GM18868 (cell line): ENCODE results near the gene TRMT112.

Source experiments
- ATAC-seq: cut with Tn5 transposase; IDR thresholded peaks from one replicate; pipeline ENCODE4 v1.9.1; 2021; ENCODE audit warnings: mild to moderate bottlenecking, moderate library complexity; ENCODE audit not compliant: unreplicated experiment

TRMT112 gene

GRCh38 chr11:64317325-64317960 lies at the start of gene TRMT112:
TRMT112 (minus strand) TSS chr11:64317559; CDS start chr11:64317526, 33 bp downstream.
- peak; percentile 67 for ATAC-seq

DNA sequence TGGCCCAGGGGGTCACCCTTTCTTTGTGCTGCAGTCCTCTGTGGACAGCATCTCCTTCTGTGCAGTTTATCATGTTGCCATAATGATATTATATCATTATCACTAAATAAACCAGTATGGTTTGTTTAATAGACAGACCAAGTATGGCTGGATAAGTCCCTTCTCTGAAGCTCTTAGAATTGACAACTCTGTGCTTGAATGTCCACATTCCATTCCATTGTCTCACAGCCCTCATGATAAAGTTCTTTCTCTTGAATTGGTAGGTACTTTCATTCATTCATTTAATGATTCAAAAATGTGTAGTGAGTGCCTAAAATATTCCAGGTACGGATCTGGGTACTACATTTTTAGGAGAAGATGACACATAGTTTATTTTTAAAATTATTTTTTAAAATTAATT lies 49.4 kb upstream of the TRMT112 start:
- ATAC-seq: no peak

- no peak for ATAC-seq
Measured at GRCh38 chr11:64364911-64365310, 47.6 kb upstream of the TRMT112 start.

DNA sequence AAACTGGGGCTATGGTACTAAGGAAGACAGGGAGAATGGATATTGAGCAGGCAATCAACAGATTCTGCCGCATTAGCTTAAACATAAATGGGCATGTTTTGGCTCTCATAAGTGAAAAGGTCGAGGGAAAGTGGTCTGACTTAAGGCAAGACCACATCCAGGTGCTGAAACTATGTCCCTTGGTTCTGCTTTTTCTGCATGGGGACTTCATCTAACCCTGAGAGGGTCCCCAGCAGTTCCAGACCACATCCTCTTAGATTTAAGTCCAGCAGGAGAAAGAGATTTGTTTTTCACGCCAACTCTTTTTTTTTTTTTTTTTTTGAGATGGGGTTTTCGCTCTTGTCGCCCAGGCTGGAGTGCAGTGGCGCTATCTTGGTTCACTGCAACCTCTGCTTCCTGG lies 47.1 kb upstream of the TRMT112 start:
- ATAC-seq: no peak

- ATAC-seq: no peak
Measured at GRCh38 chr11:64362339-64362738, 45.0 kb upstream of the TRMT112 start.

DNA sequence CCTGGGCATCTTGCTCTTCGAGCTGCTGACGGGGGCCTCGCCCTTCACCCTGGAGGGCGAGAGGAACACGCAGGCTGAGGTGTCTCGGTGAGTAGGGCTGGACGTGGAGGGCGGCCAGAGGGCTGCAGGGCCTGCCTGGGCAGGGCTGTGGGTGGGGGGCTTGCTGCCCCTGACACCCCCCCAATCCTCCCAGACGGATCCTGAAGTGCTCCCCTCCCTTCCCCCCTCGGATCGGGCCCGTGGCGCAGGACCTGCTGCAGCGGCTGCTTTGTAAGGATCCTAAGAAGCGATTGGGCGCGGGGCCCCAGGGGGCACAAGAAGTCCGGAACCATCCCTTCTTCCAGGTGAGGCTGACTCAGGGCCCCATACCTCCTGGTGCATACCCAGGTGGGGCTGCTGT lies 44.3 kb upstream of the TRMT112 start:
- no peak for ATAC-seq

DNA sequence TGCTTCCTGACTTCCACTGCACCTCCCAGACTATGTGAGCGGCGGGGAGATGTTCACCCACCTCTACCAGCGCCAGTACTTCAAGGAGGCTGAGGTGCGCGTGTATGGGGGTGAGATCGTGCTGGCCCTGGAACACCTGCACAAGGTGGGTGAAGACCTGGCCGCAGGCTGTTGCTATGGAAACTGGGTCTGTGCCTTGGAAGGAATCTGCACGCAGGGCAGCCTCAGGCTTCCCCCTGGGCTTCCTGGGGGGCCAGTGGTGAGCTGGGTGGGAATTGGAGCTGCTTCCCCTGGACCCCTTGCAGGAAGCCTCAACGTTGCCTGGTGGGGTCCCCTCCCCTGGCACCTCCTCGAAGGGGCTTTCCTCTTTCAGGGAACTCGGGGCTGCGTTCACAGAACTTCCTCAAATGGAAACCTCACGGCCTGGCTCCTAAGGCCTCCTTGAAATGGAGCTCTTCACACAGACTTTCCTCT lies 43.1 kb upstream of the TRMT112 start:
- ATAC-seq: no peak

DNA sequence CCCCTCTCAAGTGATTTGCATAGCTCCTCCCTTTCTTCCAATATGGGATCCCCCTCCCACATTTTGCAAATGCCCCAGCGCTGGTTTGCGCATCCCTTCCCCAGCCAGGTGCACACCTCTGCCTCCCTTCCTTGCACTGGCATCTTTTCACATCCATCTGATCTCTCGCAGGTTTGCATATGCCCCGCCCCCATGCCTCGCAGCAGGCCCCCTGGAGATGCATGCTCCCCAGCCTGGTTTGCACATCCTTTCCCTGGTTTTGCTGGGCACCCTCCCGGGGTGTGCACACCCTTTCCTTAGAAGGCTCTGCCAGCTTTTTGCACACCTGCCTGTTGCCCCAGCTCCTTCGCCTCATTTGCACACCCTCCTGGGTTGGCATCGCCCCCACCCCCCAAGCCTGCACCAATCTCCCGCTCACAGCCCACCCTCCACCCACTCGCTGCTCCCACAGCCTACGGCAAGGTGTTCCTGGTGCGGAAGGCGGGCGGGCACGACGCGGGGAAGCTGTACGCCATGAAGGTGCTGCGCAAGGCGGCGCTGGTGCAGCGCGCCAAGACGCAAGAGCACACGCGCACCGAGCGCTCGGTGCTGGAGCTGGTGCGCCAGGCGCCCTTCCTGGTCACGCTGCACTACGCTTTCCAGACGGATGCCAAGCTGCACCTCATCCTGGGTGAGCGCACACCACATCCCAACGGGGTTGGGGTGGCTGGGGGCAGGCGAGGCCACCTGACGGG lies 42.5 kb upstream of the TRMT112 start:
- ATAC-seq: no peak

DNA sequence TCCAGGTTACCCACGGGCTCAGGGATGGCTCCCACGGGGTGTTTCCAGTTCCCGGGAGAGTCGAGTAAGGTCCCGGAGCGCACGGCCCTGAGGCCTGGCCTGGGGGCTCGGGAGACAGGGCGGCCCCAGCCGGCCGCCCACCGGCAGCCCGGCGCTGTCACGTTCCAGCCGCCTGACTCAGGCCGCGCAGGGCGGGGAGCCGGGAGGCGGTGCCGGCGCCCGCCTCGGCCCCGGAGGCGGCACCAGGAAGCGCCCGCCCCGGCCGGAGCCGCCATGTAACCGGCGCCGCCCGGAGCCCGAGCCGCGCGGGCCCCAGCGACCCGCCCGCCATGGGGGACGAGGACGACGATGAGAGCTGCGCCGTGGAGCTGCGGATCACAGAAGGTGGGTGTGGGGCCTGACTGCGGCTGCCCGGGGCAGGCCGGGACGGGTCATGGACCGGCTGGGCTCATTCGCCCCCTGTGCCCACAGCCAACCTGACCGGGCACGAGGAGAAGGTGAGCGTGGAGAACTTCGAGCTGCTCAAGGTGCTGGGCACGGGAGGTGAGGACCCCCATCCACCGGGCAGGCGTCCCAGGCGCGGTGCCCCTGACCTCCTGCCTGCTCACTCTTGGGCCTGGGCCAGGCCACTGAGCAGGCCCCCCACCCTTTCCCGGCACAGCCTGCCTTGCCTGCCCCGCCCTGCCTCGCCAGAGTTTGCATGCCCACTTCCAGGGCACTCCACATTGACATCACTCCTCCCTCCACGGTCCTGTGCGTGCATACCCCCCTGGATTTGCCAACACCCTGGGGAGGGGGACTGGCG lies 41.8 kb upstream of the TRMT112 start, which contains the start of gene RPS6KA4:
RPS6KA4 (plus strand) TSS at position 256 of the 805 bp plus-strand sequence; CDS start at position 330, 74 bp downstream.
- ATAC-seq: no peak

DNA sequence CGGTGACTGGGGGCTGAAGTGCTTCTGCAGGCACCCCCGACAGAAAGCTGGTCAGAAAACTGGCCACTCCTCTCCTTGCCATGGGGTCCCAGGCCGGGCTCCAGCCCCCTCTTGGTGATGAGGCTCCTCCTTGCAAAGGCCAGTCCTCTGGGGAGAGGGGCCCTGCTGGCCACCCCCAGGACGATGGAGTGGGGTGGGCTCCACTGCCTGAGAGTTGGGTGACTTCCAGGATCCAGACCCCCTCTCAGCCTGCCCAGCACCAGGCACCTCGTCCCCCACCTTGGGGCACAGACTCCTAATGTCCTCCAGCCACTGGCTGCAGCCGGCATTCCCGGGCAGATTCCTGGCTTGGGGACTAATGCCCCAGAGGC lies 41.2 kb upstream of the TRMT112 start:
- ATAC-seq: no peak

- ATAC-seq: no peak
Measured at GRCh38 chr11:64357904-64358535, 40.7 kb upstream of the TRMT112 start.

DNA sequence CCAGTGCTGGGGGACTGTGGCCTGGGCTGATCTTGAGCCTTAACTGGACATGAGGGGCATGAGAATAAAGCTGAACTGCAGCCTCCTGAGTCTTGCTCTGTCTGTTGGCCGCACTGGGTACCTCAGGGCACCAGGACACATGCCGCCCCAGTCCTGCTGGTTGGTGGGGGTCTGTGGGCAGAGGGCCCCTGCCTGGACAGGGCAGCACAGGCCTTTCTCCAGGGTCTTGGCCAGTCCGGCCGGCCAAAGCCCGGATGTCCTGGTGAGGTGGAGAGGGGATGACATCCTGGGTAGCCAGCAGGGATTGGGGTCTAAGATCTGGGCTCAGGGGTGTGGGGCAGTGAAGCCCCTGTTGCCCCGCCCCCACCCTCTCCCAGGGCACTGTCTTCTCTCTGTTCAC lies 40.1 kb upstream of the TRMT112 start:
- no peak for ATAC-seq

DNA sequence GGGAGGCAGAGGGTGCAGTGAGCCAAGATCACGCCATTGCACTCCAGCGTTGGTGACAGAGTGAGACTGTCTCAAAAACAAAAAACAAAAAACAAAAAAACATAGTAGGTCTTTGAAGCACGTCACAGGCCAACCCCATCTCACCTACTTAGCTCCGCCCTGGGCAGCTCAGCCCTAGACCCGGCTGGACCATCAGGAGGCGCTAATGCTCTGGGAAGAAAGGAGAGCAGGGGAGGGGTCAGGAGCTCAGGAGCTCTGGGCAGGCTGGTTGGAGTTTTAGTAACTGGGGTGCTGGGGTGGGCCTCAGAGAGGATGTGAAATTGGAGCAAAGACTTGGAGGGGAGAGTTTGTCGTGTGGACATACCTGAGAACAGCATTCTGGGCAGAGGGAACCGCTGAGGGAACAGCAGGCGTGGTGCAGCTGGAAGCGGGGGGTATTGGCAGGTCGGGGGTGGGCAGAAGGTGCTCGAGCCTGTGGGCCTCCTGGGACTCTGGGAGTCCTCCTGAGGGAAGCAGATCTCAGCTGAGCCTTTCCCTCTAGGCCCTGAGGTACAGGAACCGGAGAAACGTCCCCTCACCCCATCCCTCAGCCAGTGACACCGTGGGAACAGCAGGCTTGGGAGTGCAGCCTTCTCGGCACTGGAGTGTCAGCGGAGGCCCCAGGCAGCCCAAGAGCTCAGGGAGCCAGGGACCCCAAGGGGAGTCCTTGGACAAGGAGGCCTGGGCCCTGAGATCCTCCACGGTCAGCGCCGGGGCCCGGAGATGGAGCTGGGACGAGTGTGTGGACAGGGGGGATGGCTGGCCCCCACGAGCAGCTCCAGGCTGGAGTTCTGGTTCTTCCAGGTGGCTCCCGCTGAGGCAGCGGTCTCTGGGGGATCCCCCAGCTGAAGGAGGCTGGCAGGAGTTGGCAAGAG lies 39.4 kb upstream of the TRMT112 start:
- no peak for ATAC-seq

GRCh38 chr11:64355078-64355940 lies 38.0 kb upstream of the TRMT112 start:
- peak; percentile 39 for ATAC-seq

DNA sequence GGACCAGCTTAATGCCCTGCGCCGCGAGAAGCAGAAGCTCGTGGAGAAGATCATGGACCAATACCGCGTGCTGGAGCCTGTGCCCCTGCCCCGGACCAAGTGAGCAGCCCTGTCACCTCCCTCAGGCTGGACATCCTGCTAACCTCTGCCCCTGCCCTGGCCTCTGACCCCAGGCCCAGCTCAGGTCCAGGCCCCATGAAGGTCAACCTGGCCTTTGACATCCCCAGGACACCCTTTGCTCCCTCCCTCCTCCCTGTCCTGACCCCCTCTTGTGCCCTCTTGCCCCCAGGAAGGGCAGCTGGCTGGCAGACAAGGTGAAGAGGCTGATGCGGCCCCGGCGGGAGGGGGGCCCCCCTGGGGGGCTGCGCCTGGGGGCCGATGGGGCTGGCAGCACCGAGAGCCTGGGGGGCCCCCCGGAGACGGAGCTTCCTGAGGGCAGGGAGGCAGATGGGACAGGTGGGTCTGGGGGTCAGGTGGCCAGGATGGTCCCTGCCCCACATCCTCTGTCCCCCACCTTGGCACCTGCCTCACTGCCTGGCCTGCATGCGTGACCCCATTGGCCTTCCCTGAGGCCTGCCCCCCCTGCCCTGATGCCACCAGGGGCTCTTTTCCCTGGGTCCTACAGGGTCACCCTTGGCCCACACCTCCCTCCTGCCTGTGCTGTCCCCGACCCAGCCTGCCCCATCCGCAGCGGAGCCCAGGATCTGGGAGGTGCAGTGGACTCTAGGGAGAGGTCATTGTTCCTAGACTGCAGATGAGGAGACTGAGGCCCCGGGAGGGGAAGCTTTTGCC lies 36.6 kb upstream of the TRMT112 start:
- no peak for ATAC-seq

GRCh38 chr11:64352995-64353714 lies 35.8 kb upstream of the TRMT112 start:
- ATAC-seq: no peak

DNA sequence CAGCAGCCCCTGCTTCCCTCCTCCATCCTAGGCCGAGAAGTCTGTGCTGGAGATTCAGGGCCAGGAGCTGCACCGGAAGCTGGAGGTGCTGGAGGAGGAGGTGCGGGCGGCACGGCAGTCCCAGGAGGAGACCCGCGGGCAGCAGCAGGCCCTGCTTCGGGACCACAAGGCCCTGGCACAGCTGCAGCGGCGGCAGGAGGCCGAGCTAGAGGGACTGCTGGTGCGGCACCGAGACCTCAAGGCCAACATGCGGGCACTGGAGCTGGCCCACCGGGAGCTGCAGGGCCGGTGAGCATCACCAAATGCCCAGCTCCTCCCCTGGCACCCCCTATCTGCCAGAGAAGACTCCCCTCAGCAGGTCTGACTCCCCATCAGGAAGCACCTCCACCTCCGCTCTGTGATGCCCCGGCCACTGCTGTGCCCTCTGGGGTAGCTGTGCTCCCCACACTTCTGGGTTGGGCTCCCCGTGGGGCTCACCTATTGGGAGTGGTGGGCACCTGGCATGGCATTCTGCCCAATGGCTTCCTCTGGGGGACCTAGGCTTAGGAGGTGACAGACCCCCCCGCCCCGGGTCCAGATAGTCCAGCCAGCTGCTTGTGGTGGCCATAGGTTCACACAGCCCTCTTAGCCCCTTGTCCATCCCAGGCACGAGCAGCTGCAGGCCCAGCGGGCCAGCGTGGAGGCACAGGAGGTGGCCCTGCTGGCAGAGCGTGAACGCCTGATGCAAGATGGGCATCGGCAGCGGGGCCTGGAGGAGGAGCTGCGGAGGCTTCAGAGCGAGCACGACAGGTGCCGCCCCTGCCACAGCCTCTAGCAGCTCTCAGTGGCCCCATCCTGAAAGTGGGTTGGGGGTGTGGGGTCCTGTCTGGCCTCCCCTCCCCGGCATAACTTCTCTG lies 35.0 kb upstream of the TRMT112 start:
- no peak for ATAC-seq
